Ishikawa (cell line): Measurements from ENCODE around the gene ELAVL1.

Experiments used
- EP300 ChIP-seq: IDR thresholded peaks from 2 replicates; pipeline ENCODE4 v1.6.1; 2012; ENCODE audit warnings: borderline replicate concordance
- MAX ChIP-seq: IDR thresholded peaks from 2 replicates; pipeline ENCODE4 v1.6.1; 2012
- NFIC ChIP-seq: IDR thresholded peaks from 2 replicates; pipeline ENCODE4 v1.6.1; 2012
- RAD21 ChIP-seq: IDR thresholded peaks from 2 replicates; pipeline ENCODE4 v1.6.1; 2012; ENCODE audit warnings: low read depth
- TAF1 ChIP-seq: IDR thresholded peaks from 2 replicates; pipeline ENCODE4 v1.6.1; 2012; ENCODE audit warnings: low read depth, mild to moderate bottlenecking
- USF1 ChIP-seq: IDR thresholded peaks from 2 replicates; pipeline ENCODE4 v1.6.1; 2012

- TF ChIP-seq USF1 = no peak
- no peak for TF ChIP-seq RAD21
- no peak for TF ChIP-seq TAF1
- TF ChIP-seq EP300 = no peak
- TF ChIP-seq NFIC = no peak
- TF ChIP-seq MAX = no peak
Measured at GRCh38 chr19:7977021-7977722, 28.3 kb downstream of the ELAVL1 start.
